Stomach (tissue), 9 donors: ENCODE data around the gene TECTB. TPM values are rescaled to one million over a fixed set of nuclear protein-coding genes. Genes with fewer than 3 reads are reported as not detected.

Source experiments
- DNase-seq, 2 donors: peaks; one replicate each; pipeline versions ENCODE4 v3.0.0 to v3.0.0-alpha.2; 2013 to 2019
- H3K27ac ChIP-seq, 5 donors: fragments of 200-600 bp in 4 of 5; sonication (generic) in 4 of 5; one replicate each; pipeline ENCODE4 v1.5.1; 2013 to 2019; ENCODE audit warnings: mild to moderate bottlenecking in 1 of 5, moderate library complexity in 1 of 5
- H3K27me3 ChIP-seq, 3 donors: fragments of 200-600 bp; sonication (generic); one replicate each; pipeline ENCODE4 v1.5.1; 2017 to 2019; ENCODE audit warnings: mixed run types in 1 of 3
- H3K36me3 ChIP-seq, 4 donors: fragments of 200-600 bp; sonication (generic); 1 replicate in 3 of 4; 2 replicates in 1 of 4; pipeline ENCODE4 v1.5.1; 2016 to 2019
- H3K4me1 ChIP-seq, 4 donors: fragments of 200-600 bp; sonication (generic); one replicate each; pipeline ENCODE4 v1.5.1; 2016 to 2019
- H3K4me3 ChIP-seq, 4 donors: fragments of 200-600 bp; sonication (generic) in 3 of 4; one replicate each; pipeline ENCODE4 v1.5.1; 2016 to 2019; ENCODE audit warnings: mild to moderate bottlenecking in 1 of 4
- H3K9me3 ChIP-seq, 4 donors: fragments of 200-600 bp; sonication (generic); one replicate each; pipeline ENCODE4 v1.5.1; 2016 to 2019
- EP300 ChIP-seq: sonication (generic); formaldehyde crosslinking; IDR thresholded peaks from one replicate; pipeline ENCODE4 v1.6.1; 2017; ENCODE audit warnings: antibody characterized with exemption
- POLR2A ChIP-seq, 4 donors: fragments of 450-650 bp; IDR thresholded peaks; one replicate each; pipeline ENCODE4 v1.6.1; 2016; ENCODE audit warnings: antibody characterized with exemption in 4 of 4, control low read depth in 2 of 4, mild to moderate bottlenecking in 1 of 4, moderate library complexity in 1 of 4
- POLR2AphosphoS5 ChIP-seq, 3 donors: sonication (generic); formaldehyde crosslinking; IDR thresholded peaks; one replicate each; pipeline ENCODE4 v1.6.1; 2016; ENCODE audit warnings: antibody characterized with exemption in 3 of 3
- WGBS, 5 donors: extraction: QIAGEN DNeasy Blood & Tissue Kit in 3 of 5; methylation state at CpG; one replicate each; pipeline versions ENCODE4 v1.1.5 to v1.1.7; 2013 to 2018; 5-methylcytosine and 5-hydroxymethylcytosine counted together
- intact Hi-C: fragments of 100-400 bp; cut with DNase I; formaldehyde crosslinking; loops from one replicate; pipeline ENCODE4 v1.15.1; 2023; ENCODE audit warnings: low total_unique reads
- polyA plus RNA-seq, 3 donors: library from polyadenylated mRNA; stranded (reverse); fragments of 200-250 nt; gene quantifications; one replicate each; pipeline ENCODE4 v1.2.3, GENCODE V29; 2013
- total RNA-seq, 5 donors: library from RNA; depleted of rRNA; stranded (reverse); fragments of >200 nt; gene quantifications; one replicate each; pipeline versions ENCODE4 v1.1.0 to v1.2.3, GENCODE V29; 2014 to 2016
- TF ChIP-seq, protein P1 (sequence below), 7 experiments: fragments of 450-650 bp in 4 of 7; fragments of 200-600 bp in 3 of 7; sonication (generic) in 3 of 7; IDR thresholded peaks; one replicate each; pipeline ENCODE4 v1.5.1; 2016 to 2019; ENCODE audit warnings: antibody characterized with exemption in 7 of 7, control low read depth in 2 of 7, mild to moderate bottlenecking in 1 of 7
- donor health status: healthy with polysubstance abuse.
- donor health status: Bipolar disorder and iron deficiency.
- donor health status: healthy.

TECTB gene
- total and polyA plus RNA-seq, 8 donors: not detected

DNA sequence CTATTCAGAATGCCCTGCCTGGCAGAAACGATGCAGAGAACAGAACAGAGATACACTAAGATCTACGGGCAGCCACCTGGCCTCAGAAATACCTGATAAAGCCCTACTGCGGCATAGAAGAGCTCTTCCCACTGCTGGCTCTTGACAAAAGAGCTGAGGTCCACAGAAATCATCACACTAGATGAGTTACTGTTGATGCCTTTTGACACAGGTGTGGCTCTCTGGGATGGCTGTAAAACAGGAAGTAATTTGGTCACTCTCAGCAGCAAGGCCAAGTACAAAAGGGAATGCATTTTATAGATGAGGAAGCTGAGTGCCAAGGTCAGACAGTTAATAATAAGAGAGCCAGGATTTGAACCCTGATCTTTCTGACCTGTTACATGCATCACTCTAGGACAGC lies 55.8 kb downstream of the TECTB start:
- Histone ChIP-seq H3K27me3 (no peaks in the 10 kb centered on the region), H3K4me3 (no peak overlapping the region), H3K4me1 (peaks cover 3 to 13% (median 8%) of the 10 kb centered on the region in 4 donors), H3K9me3 (no peaks in the 10 kb centered on the region), H3K36me3 (no peaks in the 10 kb centered on the region), H3K27ac (no peak overlapping the region)
- no peak for DNase-seq
- intact Hi-C loops: no loop called here
- 86 to 89% (median 89%) methylated on average over 3 of the region's 3 CpGs for WGBS, 5 donors
- TF ChIP-seq POLR2A (IDR thresholded peaks at IDR 0.05): no peak
- no peak for TF ChIP-seq EP300
- TF ChIP-seq, protein P1, sequence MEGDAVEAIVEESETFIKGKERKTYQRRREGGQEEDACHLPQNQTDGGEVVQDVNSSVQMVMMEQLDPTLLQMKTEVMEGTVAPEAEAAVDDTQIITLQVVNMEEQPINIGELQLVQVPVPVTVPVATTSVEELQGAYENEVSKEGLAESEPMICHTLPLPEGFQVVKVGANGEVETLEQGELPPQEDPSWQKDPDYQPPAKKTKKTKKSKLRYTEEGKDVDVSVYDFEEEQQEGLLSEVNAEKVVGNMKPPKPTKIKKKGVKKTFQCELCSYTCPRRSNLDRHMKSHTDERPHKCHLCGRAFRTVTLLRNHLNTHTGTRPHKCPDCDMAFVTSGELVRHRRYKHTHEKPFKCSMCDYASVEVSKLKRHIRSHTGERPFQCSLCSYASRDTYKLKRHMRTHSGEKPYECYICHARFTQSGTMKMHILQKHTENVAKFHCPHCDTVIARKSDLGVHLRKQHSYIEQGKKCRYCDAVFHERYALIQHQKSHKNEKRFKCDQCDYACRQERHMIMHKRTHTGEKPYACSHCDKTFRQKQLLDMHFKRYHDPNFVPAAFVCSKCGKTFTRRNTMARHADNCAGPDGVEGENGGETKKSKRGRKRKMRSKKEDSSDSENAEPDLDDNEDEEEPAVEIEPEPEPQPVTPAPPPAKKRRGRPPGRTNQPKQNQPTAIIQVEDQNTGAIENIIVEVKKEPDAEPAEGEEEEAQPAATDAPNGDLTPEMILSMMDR (IDR thresholded peaks at IDR 0.05): no peak
- TF ChIP-seq POLR2AphosphoS5 (IDR thresholded peaks at IDR 0.05): no peak

DNA sequence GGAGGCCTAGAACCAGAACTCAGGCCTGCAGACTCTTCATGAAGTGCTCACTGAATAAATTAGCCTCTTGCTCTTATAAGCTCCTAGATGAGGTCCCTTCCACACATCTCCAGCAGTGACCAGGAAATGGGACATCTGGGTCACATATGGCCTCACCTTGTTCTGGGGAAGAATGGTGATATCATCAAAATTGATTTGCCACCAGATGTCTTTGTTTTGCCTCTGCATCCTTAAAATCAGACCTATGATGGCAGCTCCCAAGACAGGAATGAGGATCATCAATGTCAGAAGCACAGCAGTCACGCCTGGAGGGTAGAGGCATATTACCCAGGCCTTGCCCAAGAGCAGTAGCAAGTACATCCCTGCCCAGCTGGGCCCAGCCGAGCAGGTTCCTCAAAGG lies 57.4 kb downstream of the TECTB start:
- intact Hi-C loops: no loop called here
- no peak overlapping the region for H3K27ac ChIP-seq
- WGBS, 5 donors: 84 to 95% (median 92%) methylated on average over 2 of the region's 2 CpGs
- no peaks in the 10 kb centered on the region for H3K27me3 ChIP-seq
- H3K4me3 ChIP-seq: no peak overlapping the region
- TF ChIP-seq POLR2AphosphoS5 (IDR thresholded peaks at IDR 0.05): no peak
- no peak for TF ChIP-seq EP300
- TF ChIP-seq, protein P1 (IDR thresholded peaks at IDR 0.05): no peak
- no peak for TF ChIP-seq POLR2A (IDR thresholded peaks at IDR 0.05)
- no peaks in the 10 kb centered on the region for H3K9me3 ChIP-seq
- H3K4me1 ChIP-seq: peaks cover 3 to 11% (median 8%) of the 10 kb centered on the region in 4 donors
- H3K36me3 ChIP-seq: no peaks in the 10 kb centered on the region
- no peak for DNase-seq

DNA sequence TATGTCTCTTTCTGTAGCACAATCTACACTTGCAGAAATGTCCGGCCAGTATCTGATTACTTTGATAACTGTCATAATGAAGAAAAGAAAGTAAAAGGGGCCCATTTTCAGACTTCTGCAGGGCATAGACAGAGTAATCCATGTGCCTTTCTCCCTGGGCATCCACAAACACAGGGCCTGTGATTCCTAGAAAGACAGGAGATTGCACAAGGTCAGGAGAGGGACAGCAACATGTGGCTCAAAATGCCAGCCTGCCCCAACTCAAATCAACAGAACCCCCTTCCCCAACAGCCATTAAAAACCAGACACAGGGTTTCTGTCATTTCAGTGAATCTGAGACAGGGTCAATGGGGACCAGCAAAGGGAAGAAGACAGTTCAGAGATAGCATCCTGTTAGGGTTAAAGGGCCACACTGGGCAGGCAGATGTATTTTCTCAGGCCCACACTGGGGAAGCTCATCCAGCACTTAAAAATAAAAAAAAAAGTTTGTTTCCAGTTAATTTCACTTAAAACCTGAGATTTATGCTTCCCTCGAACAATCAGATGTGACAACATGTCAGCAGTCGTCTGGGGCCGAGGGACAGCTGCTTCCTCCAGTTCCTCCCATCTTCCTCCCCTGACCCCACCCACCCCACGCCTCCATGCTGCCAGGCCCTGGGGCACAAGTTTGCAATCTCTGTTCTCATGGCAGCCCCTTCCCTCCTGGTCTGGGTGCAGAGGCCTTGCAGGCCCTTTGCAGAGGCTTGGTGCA lies 60.0 kb downstream of the TECTB start:
- no peaks in the 10 kb centered on the region for H3K27me3 ChIP-seq
- no peak overlapping the region for H3K27ac ChIP-seq
- H3K9me3 ChIP-seq: no peaks in the 10 kb centered on the region
- no peak overlapping the region for H3K4me3 ChIP-seq
- H3K36me3 ChIP-seq: no peaks in the 10 kb centered on the region
- TF ChIP-seq, protein P1 (IDR thresholded peaks at IDR 0.05): no peak
- TF ChIP-seq POLR2AphosphoS5 (IDR thresholded peaks at IDR 0.05): no peak
- no peak for TF ChIP-seq POLR2A (IDR thresholded peaks at IDR 0.05)
- no peak for TF ChIP-seq EP300
- no peaks in the 10 kb centered on the region for H3K4me1 ChIP-seq
- intact Hi-C loops: no loop called here
- DNase-seq: no peak
- WGBS, 5 donors: 61 to 74% (median 73%) methylated on average over 5 of the region's 5 CpGs

DNA sequence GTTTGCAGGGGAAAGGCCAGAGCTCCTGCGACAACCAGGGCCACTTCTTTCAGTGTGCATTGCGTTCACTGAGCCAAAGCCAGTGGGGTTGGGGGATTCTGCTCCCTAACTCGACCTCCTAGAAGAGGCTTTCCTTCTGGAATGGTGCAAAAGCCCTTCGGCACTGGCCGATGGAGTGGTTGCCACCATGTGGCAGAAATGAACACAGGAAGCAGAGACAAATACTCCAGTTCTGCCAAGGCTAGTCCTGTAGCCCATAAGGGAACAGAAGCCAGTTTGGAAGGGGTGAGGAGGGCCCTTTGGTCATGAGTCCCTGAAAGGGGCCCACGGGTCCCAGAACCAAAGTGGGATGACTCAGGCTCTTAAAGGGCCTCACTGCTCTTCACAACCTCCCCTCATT lies 61.1 kb downstream of the TECTB start:
- no peak for DNase-seq
- Histone ChIP-seq H3K9me3 (no peaks in the 10 kb centered on the region), H3K36me3 (no peaks in the 10 kb centered on the region), H3K27ac (no peak overlapping the region), H3K27me3 (no peaks in the 10 kb centered on the region), H3K4me3 (no peak overlapping the region), H3K4me1 (no peaks in the 10 kb centered on the region)
- TF ChIP-seq POLR2AphosphoS5 (IDR thresholded peaks at IDR 0.05) (no peak), POLR2A (IDR thresholded peaks at IDR 0.05) (no peak), EP300 (no peak)
- TF ChIP-seq, protein P1 (IDR thresholded peaks at IDR 0.05): no peak
- 67 to 82% (median 75%) methylated on average over 5 to 6 of the region's 6 CpGs for WGBS, 5 donors
- intact Hi-C loops: no loop called here
